ENCODE results near the gene MCM5. TPM values are rescaled to one million over a fixed set of nuclear protein-coding genes. Genes with fewer than 3 reads are reported as not detected.

MCM5 gene
- total RNA-seq, 1 experiment from 2014 or later, result 274 TPM

DNA sequence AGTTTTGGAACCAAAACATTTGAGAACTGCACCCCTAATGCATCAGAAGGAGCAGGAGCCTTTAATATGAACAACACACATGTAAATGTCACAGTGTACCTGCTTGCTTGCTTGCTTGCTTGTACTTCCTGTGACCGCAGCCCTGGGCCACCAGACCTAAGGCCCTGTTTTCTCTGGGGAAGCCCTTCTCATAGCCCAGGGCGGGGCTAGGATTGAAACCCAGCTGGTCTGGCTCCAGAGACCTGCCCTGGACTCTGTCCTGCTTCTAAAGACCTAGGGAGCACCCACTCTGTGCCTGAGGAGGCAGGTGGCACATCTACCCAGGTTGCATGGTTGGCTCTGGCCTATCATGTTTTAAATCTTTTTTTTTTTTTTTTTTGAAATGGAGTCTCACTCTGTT, 7.6 kb upstream of the MCM5 start:
- H4K20me1 ChIP-seq (ENCODE audit: control insufficient read depth, insufficient read depth, insufficient read length), result no peaks in the 10 kb centered on the region
- H3K23me2 ChIP-seq (ENCODE audit: insufficient read length, low read depth, low read length, poor library complexity, severe bottlenecking), result no peaks in the 10 kb centered on the region
- no peaks in the 10 kb centered on the region for H3K27me3 ChIP-seq (ENCODE audit: insufficient read depth, low read length)
- H4K91ac ChIP-seq (ENCODE audit: insufficient read length, low read depth, low read length), result no peak overlapping the region
- no CpG with 5 or more reads among the region's 2 CpGs for WGBS (ENCODE audit: extremely low coverage, insufficient read length, low lambda C conversion rate)
- H3K4me2 ChIP-seq (ENCODE audit: insufficient read depth, insufficient read length, low read length), result no peak overlapping the region
- no peak overlapping the region for H3K27ac ChIP-seq (ENCODE audit: insufficient read length, low read depth, low read length)
- H3K18ac ChIP-seq (ENCODE audit: insufficient read length, low read depth, low read length), result no peak overlapping the region
- no peaks in the 10 kb centered on the region for H3K4me1 ChIP-seq (ENCODE audit: insufficient read depth, low read length)
- no peak overlapping the region for H3T11ph ChIP-seq (ENCODE audit: low read length)
- no peaks in the 10 kb centered on the region for H3K9me3 ChIP-seq (ENCODE audit: control insufficient read depth, low read depth, low read length)
- H3K4ac ChIP-seq (ENCODE audit: low read depth, low read length), result no peak overlapping the region
- no peak overlapping the region for H2BK120ac ChIP-seq (ENCODE audit: low read depth, low read length, poor library complexity, severe bottlenecking)
- no peak overlapping the region for H2BK15ac ChIP-seq (ENCODE audit: low read depth, low read length)
- no peak overlapping the region for H2BK20ac ChIP-seq (ENCODE audit: low read depth, low read length, poor library complexity, severe bottlenecking)
- peaks cover 4 to 8% of the 10 kb centered on the region in 2 experiments; a peak in 3 of 4 replicates for H3K4me1 Mint-ChIP-seq
- no peaks in the 10 kb centered on the region; a peak in 1 of 5 replicates for H3K9me3 Mint-ChIP-seq
- no peak overlapping the region for H4K5ac ChIP-seq (ENCODE audit: insufficient read length, low read depth, low read length)
- no peak overlapping the region for H3K23ac ChIP-seq (ENCODE audit: insufficient read length, low read depth, low read length)
- peaks cover 7 to 36% (median 12%) of the 10 kb centered on the region in 3 experiments; a peak in 4 of 7 replicates for H3K36me3 Mint-ChIP-seq (ENCODE audit: insufficient read depth in 1 of 3, low read depth in 3 of 3)
- TF ChIP-seq, protein P1, sequence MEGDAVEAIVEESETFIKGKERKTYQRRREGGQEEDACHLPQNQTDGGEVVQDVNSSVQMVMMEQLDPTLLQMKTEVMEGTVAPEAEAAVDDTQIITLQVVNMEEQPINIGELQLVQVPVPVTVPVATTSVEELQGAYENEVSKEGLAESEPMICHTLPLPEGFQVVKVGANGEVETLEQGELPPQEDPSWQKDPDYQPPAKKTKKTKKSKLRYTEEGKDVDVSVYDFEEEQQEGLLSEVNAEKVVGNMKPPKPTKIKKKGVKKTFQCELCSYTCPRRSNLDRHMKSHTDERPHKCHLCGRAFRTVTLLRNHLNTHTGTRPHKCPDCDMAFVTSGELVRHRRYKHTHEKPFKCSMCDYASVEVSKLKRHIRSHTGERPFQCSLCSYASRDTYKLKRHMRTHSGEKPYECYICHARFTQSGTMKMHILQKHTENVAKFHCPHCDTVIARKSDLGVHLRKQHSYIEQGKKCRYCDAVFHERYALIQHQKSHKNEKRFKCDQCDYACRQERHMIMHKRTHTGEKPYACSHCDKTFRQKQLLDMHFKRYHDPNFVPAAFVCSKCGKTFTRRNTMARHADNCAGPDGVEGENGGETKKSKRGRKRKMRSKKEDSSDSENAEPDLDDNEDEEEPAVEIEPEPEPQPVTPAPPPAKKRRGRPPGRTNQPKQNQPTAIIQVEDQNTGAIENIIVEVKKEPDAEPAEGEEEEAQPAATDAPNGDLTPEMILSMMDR (conservative IDR thresholded peaks at IDR 0.05), result no peak
- H2AK5ac ChIP-seq (ENCODE audit: insufficient read length, low read length), result no peak overlapping the region
- no peak overlapping the region for H3K4me3 Mint-ChIP-seq
- no peak overlapping the region for H3K56ac ChIP-seq (ENCODE audit: insufficient read length, low read depth, low read length)
- H3K27me3 Mint-ChIP-seq (ENCODE audit: low read depth), result no peaks in the 10 kb centered on the region
- no peak overlapping the region for H3K14ac ChIP-seq (ENCODE audit: insufficient read depth, low read length)
- no peak overlapping the region for H2BK12ac ChIP-seq (ENCODE audit: insufficient read length, low read depth, low read length)
- H2AFZ ChIP-seq (ENCODE audit: low read length), result no peak overlapping the region
- no peaks in the 10 kb centered on the region for H3K79me1 ChIP-seq (ENCODE audit: insufficient read depth, low read depth, low read length, poor library complexity, severe bottlenecking)
- DNase-seq, result no peak
- no peak overlapping the region for H3K9ac ChIP-seq (ENCODE audit: extremely low read depth, insufficient read length, low read length)
- no peak overlapping the region for H2BK5ac ChIP-seq (ENCODE audit: insufficient read length, low read length)
- no peak overlapping the region for H3K27ac Mint-ChIP-seq
- H3K79me2 ChIP-seq (ENCODE audit: insufficient read depth, low read length), result no peaks in the 10 kb centered on the region
- H4K8ac ChIP-seq (replicated peaks; ENCODE audit: insufficient read length, low read depth, low read length), result no peak overlapping the region
